Measurements from ENCODE around the gene HTR2A.
"Not testable (repeated sequence)": the region's sequence is repeated elsewhere in the genome, so short reads cannot be mapped to it uniquely, and the experiment has no call there.

- TF ChIP-seq EZH2 (IDR thresholded peaks at IDR 0.05; ENCODE audit: borderline replicate concordance, low read length): not testable (repeated sequence)
- TF ChIP-seq, protein P1, sequence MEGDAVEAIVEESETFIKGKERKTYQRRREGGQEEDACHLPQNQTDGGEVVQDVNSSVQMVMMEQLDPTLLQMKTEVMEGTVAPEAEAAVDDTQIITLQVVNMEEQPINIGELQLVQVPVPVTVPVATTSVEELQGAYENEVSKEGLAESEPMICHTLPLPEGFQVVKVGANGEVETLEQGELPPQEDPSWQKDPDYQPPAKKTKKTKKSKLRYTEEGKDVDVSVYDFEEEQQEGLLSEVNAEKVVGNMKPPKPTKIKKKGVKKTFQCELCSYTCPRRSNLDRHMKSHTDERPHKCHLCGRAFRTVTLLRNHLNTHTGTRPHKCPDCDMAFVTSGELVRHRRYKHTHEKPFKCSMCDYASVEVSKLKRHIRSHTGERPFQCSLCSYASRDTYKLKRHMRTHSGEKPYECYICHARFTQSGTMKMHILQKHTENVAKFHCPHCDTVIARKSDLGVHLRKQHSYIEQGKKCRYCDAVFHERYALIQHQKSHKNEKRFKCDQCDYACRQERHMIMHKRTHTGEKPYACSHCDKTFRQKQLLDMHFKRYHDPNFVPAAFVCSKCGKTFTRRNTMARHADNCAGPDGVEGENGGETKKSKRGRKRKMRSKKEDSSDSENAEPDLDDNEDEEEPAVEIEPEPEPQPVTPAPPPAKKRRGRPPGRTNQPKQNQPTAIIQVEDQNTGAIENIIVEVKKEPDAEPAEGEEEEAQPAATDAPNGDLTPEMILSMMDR (conservative IDR thresholded peaks at IDR 0.05 in 1 of 2, IDR thresholded peaks at IDR 0.05 in 1 of 2; ENCODE audit: extremely low read depth in 1 of 2, insufficient read depth in 1 of 2, low read depth in 1 of 2, low read length in 2 of 2): not testable (repeated sequence)
Measured at GRCh38 chr13:46804921-46805320, 91.9 kb downstream of the HTR2A start.

Data from mammary epithelial cell (primary cell).